ENCODE data around the gene GRIK3. TPM values are rescaled to one million over a fixed set of nuclear protein-coding genes. Genes with fewer than 3 reads are reported as not detected.

Gene GRIK3
- total and polyA plus RNA-seq, 2 of the 8 experiments (the other 6 are each of a cell fraction or from before 2014, with no cell fraction given) = 2.1 to 3.4 TPM

DNA sequence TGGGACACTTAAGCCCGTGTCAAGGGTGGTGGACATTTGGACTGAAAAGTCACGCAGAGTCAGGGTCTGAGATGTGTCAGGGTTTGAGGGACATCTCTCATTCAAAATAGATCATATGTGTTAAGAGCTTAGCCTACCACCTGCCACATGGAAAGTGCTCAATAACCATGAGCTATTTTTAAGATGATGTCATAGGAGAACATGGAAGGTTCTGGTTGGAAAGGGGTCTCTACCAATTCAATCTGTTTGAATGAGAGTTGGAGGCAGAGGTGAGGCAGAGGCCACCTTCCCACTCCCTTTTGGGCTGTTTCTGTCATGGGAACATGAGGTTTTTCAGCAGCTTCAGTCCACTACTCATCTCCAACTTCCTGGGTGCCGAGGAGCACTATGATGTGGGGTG lies 239.9 kb downstream of the GRIK3 start:
- no peak overlapping the region for H2BK15ac ChIP-seq (ENCODE audit: low read length)
- no peak overlapping the region for H4K91ac ChIP-seq (replicated peaks; ENCODE audit: insufficient read length, low read length)
- H2AK5ac ChIP-seq (ENCODE audit: low read depth, low read length) = no peak overlapping the region
- H3K4me3 ChIP-seq (ENCODE audit: extremely low read depth in 1 of 4, insufficient read depth in 2 of 4, low read depth in 3 of 4, low read length in 4 of 4) = no peak overlapping the region
- H3K36me3 ChIP-seq (ENCODE audit: control insufficient read depth in 2 of 4, insufficient read depth in 4 of 4, low read length in 3 of 4) = no peaks in the 10 kb centered on the region
- no peak overlapping the region for H3K27ac ChIP-seq (ENCODE audit: low read depth, low read length)
- peaks cover 0 to 5% (median 2%) of the 10 kb centered on the region in 4 experiments; a peak in 5 of 7 replicates for H3K4me1 ChIP-seq (replicated peaks in 1 of 4; ENCODE audit: control insufficient read depth in 3 of 4, insufficient read depth in 4 of 4, low read length in 3 of 4)
- H3K4me2 ChIP-seq (ENCODE audit: insufficient read depth in 1 of 2, low read depth in 2 of 2, low read length in 2 of 2) = no peak overlapping the region
- no peaks in the 10 kb centered on the region; a peak in 1 of 7 replicates for H3K27me3 ChIP-seq (replicated peaks in 1 of 4; ENCODE audit: control insufficient read depth in 3 of 4, extremely low read depth in 1 of 4, insufficient read depth in 3 of 4, low read length in 3 of 4)
- H2BK120ac ChIP-seq (replicated peaks; ENCODE audit: low read depth, low read length) = no peak overlapping the region
- H3K56ac ChIP-seq (replicated peaks; ENCODE audit: insufficient read length, low read depth, low read length) = no peak overlapping the region
- no peak overlapping the region; the same call in 1 of the 2 replicates for H4K8ac ChIP-seq (ENCODE audit: extremely low read depth, insufficient read depth, low read length)
- H3K4ac ChIP-seq (replicated peaks; ENCODE audit: insufficient read length, low read depth, low read length) = no peak overlapping the region
- H4K20me1 ChIP-seq (replicated peaks in 1 of 2; ENCODE audit: control insufficient read depth in 1 of 2, insufficient read depth in 2 of 2, low read length in 2 of 2) = no peaks in the 10 kb centered on the region
- FAIRE-seq (no peak), DNase-seq (ENCODE audit: low read depth in 1 of 2, low spot score in 2 of 2) (no peak)
- H2BK12ac ChIP-seq (ENCODE audit: low read depth, low read length) = no peak overlapping the region
- TF ChIP-seq RBBP5 (IDR thresholded peaks at IDR 0.05; ENCODE audit: borderline replicate concordance, low read depth, low read length) = no peak
- TF ChIP-seq BCL11A (IDR thresholded peaks at IDR 0.05; ENCODE audit: low read depth in 2 of 2, low read length in 2 of 2) = no peak
- TF ChIP-seq SIRT6 (IDR thresholded peaks at IDR 0.05; ENCODE audit: low read length) = no peak
- no peak for TF ChIP-seq FOSL1 (IDR thresholded peaks at IDR 0.05; ENCODE audit: insufficient read depth, low read depth, low read length)
- no peak for TF ChIP-seq SIX5 (IDR thresholded peaks at IDR 0.05; ENCODE audit: low read depth, low read length)
- TF ChIP-seq CEBPB (IDR thresholded peaks at IDR 0.05; ENCODE audit: low read depth, low read length) = no peak
- no peak for TF ChIP-seq CHD2 (IDR thresholded peaks at IDR 0.05; ENCODE audit: low read length)
- TF ChIP-seq TEAD4 (IDR thresholded peaks at IDR 0.05; ENCODE audit: low read depth, low read length) = no peak
- no peaks in the 10 kb centered on the region for H3K79me1 ChIP-seq (ENCODE audit: low read depth, low read length)
- POLR2A ChIA-PET (ENCODE audit: partially characterized antibody) = no interaction called here
- 93% methylated on average over 3 of the region's 3 CpGs; no CpG with 5 or more reads in 1 of the 2 experiments for WGBS, 2 experiments (ENCODE audit: extremely low coverage in 1 of 2, insufficient coverage in 1 of 2, insufficient read length in 1 of 2, insufficient replicate concordance in 2 of 2, low coverage in 1 of 2, low lambda C conversion rate in 2 of 2, missing lambda C conversion rate in 1 of 2)
- CTCF ChIA-PET (ENCODE audit: partially characterized antibody) = interaction anchor here (1.1 to 1.2 kb wide), 2 partner anchors 70 to 185 kb away, joined by 3 read pairs; no protein-coding TSS in a partner anchor
- no peak overlapping the region for H2BK20ac ChIP-seq (ENCODE audit: low read length)
- no peaks in the 10 kb centered on the region for H3K79me2 ChIP-seq (ENCODE audit: control insufficient read depth in 1 of 2, insufficient read depth in 2 of 2, low read length in 2 of 2)
- peaks cover 4% of the 10 kb centered on the region; the same call in 1 of the 2 replicates for H3K23me2 ChIP-seq (ENCODE audit: low read depth, low read length)
- H3K18ac ChIP-seq (ENCODE audit: extremely low read depth, low read length) = no peak overlapping the region
- H3K9ac ChIP-seq (replicated peaks in 1 of 4; ENCODE audit: extremely low read depth in 1 of 4, low read depth in 3 of 4, low read length in 3 of 4) = no peak overlapping the region
- H2BK5ac ChIP-seq (ENCODE audit: low read depth, low read length) = no peak overlapping the region
- no peaks in the 10 kb centered on the region for H3K9me3 ChIP-seq (ENCODE audit: insufficient read depth in 2 of 2, low read depth in 1 of 2, low read length in 1 of 2)
- no peak overlapping the region for H3K23ac ChIP-seq (ENCODE audit: insufficient read length)
- H3K14ac ChIP-seq (ENCODE audit: insufficient read length) = no peak overlapping the region
- H4K5ac ChIP-seq (ENCODE audit: insufficient read length, low read depth, low read length) = no peak overlapping the region
- no peak overlapping the region for H2AFZ ChIP-seq (ENCODE audit: low read length)
